ENCODE measurements around the gene SLC18B1.

DNA sequence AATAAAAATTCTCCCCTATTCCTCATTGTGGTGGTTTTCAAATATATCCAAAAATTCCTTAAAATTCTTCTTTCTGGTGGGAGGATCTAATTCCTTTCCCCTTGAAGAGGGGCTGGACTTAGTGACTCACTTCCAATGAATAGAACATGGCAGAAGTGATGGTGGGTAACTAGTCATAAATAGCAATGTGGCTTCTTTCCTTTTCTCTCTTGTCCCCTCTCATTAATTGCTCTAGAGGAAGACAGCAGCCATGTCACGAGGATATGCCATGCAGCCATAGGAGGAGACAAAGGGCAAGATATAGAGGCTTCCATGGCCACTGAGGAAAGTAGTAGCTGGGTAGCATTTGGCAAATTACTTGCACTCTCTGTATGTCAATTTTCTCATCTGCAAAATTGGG is 46.6 kb downstream of the SLC18B1 start:
- TF ChIP-seq, protein P1, sequence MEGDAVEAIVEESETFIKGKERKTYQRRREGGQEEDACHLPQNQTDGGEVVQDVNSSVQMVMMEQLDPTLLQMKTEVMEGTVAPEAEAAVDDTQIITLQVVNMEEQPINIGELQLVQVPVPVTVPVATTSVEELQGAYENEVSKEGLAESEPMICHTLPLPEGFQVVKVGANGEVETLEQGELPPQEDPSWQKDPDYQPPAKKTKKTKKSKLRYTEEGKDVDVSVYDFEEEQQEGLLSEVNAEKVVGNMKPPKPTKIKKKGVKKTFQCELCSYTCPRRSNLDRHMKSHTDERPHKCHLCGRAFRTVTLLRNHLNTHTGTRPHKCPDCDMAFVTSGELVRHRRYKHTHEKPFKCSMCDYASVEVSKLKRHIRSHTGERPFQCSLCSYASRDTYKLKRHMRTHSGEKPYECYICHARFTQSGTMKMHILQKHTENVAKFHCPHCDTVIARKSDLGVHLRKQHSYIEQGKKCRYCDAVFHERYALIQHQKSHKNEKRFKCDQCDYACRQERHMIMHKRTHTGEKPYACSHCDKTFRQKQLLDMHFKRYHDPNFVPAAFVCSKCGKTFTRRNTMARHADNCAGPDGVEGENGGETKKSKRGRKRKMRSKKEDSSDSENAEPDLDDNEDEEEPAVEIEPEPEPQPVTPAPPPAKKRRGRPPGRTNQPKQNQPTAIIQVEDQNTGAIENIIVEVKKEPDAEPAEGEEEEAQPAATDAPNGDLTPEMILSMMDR (IDR thresholded peaks at IDR 0.05) = no peak
- TF ChIP-seq POLR2A (IDR thresholded peaks at IDR 0.05) = no peak
